ENCODE results near the gene SLC40A1.

Gene SLC40A1

DNA sequence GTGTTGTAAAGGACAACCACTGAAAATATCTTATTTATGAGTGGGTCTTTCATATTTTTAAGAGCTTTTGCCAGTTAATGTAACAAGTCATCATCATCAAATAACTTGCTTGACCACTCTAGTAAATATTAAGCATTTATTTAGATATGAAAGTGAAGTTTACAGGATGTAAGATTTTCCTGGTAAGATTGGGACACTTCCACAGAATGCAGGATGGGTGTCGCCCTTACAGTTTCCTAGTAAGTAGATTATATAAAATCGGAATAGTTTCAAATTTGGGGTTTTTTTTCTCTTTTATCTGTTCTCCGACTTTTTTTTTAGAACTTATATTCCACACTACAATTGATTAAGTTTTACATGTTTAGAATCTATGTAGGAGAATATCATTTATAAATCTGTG lies 14.8 kb upstream of the SLC40A1 start:
- no peak for DNase-seq

DNA sequence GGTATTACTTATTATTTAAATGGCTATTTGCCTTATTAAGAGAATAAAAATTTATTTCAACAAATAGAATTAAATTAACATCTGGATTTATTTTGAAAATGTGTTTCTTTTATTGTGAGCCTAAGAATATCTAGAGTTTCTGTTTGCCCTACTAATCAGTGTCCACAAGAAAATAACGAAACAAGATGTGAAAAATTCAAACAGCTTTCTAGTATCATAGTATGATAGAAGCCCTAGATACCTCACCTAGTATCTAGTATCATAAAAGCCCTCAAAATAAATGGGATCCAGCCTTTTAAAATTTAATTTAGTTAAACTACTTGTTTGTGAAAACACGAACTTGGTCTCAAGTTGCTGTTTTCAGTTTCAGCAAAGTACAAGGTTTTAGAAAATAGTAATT lies 13.7 kb upstream of the SLC40A1 start:
- no peak for DNase-seq

DNA sequence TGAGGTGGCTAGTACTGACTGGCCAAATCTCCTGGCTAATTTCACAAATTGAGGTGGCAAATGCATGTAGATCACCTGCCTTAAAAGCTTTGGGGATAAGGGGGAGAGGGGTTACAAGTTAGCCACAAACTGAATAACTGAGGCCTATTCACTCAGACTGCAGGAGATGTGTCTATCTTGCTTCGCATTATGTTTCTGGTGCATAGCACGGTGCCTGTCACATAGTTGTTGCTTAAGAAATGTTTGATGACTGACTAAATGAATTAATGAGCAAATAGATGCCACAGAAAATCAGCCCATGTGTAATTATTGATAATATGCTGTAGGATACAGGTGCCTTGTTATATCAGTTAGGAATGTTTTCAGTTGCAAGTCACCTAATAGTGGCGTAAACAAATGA lies 12.5 kb upstream of the SLC40A1 start:
- DNase-seq = no peak

- DNase-seq = no peak
These were observed 11.9 kb upstream of the SLC40A1 start for GRCh38 chr2:189592353-189592984.

DNA sequence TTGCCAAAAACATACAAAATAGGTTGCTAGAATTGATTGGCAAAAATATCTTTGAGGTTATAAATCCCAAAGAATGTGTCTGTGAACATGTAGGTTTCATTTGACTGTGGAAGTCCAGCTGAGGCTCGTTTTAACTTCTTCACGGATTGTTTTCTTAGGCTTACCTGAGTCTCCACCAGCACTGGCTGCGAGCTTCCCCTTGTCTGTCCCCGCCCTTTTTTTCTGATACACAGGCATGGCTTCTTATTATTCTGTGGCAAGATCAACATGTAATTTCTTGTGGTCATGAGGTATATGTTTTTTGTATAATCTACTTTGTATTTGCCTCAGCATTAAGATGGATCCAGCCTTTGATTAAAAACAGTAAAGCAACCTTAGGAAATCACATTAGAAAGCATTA lies 7.2 kb upstream of the SLC40A1 start:
- DNase-seq = no peak

GRCh38 chr2:189585226-189585756 lies 4.7 kb upstream of the SLC40A1 start:
- DNase-seq = no peak

DNA sequence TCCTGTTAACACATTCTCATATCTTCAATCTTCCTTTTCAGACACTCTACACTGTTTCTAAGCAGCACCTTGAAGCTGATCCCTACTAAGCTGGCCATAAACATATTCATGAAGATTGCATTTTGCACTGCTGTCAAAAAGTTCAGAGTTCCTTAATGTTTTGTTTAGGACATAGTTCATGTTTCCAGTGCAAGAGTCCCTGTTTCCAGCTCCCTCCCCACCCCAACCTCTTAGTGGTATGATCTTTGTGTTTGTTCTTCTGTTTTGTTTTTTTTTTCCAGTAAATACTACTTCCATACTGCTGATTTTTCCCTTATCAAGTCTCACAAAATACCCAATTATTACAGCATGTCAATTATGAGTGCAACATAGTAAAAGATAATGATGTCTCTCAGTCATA lies 4.1 kb upstream of the SLC40A1 start:
- no peak for DNase-seq

GRCh38 chr2:189583227-189584198 lies 2.9 kb upstream of the SLC40A1 start:
- no peak for DNase-seq

- no peak for DNase-seq
These were observed 2.2 kb upstream of the SLC40A1 start for GRCh38 chr2:189582809-189583192.

DNA sequence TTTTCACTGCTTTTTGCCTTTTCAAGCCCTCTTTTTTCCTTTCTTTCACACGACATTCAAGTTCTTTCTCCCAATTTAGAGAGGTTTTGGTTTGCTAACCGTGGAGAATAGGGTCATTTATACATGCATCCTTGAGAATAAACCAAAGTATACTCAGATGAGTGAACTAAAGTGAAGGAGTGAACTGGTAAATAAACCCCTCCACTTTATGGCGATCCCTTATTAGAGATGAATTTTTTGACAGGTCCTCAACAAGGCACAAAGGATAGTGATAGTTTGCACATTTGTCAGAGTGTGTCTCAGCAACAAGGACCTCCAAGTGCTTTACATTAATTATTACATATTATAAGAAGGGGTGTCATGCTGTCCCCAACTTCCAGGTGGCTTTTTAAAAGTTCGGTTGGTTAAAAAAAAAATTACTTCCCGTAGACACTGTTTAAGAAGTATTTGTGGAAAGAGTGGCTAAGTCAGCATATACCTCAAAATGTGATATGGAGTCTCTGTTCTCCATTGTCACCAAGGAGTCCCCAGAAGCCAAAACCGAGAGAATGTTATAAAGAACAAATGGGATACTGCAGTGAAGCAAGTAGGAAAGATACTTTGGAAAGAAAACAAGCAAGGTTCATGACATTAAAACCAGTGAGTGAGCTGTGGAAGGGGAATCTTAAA lies 1.7 kb upstream of the SLC40A1 start:
- DNase-seq = no peak

DNA sequence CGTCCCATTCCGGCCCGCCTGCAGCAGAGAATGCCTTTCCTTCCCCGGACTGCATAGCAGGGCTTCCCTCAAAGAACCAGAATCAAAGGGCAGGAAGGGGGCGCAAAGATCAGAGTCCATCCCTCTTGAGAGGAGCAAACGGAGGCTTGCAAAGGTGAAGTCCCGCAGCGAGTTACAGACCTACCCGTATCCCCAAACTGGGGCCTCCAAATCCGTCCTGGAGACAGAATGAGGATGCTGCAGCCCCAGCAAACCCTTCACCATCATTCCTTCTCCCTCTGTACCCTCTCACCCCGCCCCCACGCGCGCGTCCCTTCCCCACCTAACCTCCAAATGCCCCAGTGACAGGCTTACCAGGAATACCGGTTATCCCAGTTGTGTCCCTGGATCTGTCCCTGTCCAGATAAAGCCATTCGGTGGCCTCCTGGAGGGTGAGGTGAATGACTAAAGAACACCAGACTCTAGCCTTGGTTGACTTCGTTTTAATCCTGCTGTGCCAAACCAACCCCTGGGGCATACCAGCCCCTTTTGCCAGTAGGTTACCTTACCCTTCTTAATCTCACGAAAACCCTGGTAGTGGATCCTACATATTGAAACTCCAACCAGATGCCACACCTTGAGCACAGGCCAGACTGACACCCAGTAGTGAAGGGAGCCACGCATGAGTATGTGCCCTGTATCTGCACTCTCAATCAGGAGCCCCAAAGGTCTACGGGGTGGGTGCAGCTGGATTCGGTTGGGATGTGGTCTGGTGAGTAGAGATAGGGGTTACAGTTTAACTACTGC lies 961 bp upstream of the SLC40A1 start:
- DNase-seq = no peak

DNA sequence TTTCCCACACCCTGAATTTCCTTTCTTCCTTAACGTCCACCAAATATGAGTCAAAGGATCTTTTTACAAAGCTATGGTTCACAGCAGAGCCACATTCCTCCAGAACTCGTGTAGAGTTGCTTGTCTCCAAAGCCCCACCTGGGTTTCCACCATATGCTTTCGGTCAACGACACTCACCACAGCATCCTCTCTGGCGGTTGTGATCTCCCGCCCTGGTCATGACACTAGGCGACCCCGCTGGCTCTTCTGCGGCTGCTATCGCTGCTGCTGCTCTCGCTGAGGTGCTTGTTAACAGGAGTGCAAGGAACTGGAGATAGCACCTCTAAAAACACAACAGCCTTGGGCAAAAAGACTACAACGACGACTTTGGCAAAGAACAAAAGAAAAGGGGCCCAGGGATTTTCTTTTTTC lies 340 bp downstream of the SLC40A1 start:
- DNase-seq = no peak

- no peak for DNase-seq
These were observed 900 bp downstream of the SLC40A1 start for GRCh38 chr2:189579585-189580186.

DNA sequence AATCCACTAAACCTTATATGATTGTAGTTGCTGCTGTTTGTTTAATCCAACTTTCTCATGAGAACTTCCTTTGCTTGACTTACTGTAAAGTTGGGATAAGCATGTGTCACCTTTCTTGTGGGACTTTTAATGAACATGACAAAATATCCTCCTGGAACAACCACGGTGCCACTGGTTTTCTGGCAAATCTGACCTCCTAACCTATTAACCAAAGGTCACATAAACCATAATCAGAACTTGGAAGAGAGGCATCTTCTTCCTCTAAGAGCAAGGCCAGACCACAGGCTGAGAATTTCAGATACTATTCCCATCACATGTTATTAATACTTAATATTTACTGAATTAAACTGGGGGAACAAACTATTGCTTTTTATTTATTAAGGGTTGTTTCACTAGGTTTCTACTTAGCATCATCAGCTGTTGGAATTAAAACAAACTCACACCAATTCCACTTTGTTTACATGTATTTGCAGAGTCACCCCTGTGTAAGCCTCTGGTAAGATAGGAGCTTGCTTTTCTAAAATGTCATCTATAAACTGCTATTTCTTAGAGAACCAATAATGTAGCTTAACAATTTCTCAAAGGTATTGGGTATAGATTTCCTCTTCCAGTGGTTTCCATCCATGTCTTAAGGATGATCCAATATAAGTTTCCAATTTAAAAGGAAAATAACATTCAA lies 2.2 kb downstream of the SLC40A1 start:
- no peak for DNase-seq

GRCh38 chr2:189577121-189577520 lies 3.5 kb downstream of the SLC40A1 start:
- no peak for DNase-seq

GRCh38 chr2:189576396-189576795 lies 4.2 kb downstream of the SLC40A1 start:
- no peak for DNase-seq

DNA sequence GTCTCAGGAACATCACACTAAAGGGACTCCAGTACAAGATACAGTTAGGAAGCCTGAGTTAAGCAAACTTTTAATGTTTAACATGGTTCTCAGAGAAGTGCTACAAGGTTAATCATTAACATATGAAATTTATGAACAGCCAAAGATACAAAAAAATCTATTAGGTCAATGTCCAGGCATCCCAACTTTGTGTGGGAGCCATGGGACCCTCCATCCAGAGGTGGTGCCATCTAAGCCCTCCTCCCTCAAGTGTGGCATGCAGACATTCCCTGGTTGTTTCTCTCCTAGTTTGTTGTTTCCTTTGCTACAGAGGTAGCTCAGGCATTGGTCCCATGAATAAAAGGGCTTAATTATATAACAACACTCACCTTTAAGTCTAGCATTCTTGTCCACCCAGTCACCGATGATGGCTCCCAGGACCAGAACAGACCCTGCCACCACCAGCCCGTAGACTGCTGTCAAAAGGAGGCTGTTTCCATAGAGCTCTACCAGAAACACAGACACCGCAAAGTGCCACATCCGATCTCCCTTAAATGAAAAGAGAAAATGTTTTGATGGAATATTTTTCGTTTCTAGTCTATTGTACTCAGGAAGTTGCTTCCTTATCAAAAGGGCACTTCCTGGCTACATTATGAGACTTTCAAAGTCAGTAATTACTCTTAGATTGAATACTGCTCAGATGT lies 5.7 kb downstream of the SLC40A1 start:
- no peak for DNase-seq

DNA sequence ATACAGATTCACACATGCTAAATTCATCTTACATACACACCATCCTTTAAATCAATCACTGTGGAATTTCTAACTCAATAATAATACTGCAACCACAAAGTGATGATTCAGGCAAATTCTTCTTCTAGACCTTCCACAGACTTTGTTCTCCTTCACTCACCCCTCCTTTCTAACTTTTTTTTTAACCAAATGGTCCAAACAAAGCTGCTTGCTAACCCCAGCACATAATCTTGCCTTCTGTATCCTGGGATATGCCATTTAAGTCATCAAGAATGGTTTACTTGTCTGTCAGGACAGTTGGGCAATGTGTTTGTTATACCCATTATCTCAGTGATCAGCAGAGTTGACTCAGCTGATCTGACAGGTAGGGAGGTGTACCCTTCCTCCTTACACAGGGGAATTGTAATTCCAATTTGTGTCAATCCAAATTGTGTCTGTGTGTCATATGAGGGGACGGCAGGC lies 10.0 kb downstream of the SLC40A1 start:
- DNase-seq = no peak

DNA sequence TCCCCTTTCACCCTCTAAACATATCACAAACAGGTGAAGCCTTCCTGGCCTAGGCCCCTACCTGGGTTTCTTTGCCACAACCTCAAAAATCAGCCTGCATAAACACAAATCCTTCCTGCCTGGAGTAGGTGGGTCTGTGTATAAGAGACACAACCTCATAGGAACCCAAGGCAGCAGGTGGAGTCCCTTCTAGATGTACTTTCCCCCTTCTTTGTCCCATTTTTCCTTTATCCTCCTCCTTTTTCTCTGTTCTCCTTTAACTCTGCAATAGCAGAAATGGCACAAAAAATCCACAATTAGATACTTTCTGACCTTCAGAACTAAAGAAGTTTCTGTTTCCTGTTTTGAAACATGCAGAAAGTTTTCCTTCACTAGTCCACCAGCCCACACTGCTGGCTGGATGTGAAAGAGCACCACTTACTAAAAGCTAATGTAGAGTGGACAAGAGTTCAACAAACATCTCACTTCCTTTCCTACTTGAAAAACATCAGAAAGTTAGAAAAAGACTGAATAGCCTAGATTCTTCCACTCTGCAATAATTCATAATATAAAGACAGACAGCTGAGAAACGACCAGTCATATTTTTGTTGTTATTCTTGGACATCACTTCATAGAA lies 11.2 kb downstream of the SLC40A1 start:
- DNase-seq = no peak

- DNase-seq = no peak
These were observed 14.5 kb downstream of the SLC40A1 start for GRCh38 chr2:189566046-189566445.

Data from NCI-H748 treated with DMSO at 0.1 percent for 48 hours (cell line).